DND-41 (cell line): ENCODE data around the gene RPL39.

Experiments
- CTCF ChIP-seq: IDR thresholded peaks from 2 replicates; pipeline ENCODE4 v1.5.1; 2012; ENCODE audit warnings: borderline replicate concordance, low read length, moderate library complexity, mild to moderate bottlenecking; ENCODE audit not compliant: poor library complexity, severe bottlenecking; ENCODE audit errors: extremely low read depth
- EZH2 ChIP-seq: IDR thresholded peaks from 3 replicates; pipeline ENCODE4 v1.6.1; 2012; ENCODE audit warnings: borderline replicate concordance, low read depth, mild to moderate bottlenecking, moderate library complexity, low read length, inconsistent platforms; ENCODE audit not compliant: severe bottlenecking

- no peak for TF ChIP-seq CTCF
- TF ChIP-seq EZH2 = no peak
Measured at GRCh38 chrX:119809185-119809666, 17.8 kb upstream of the RPL39 start.
